ENCODE measurements around the gene PLXNC1. TPM values are rescaled to one million over a fixed set of nuclear protein-coding genes. Genes with fewer than 3 reads are reported as not detected.

Gene PLXNC1
- total and polyA plus RNA-seq, 9 of the 15 experiments (the other 6 are each of a cell fraction or from before 2014, with no cell fraction given) = 0.08 to 0.87 (median 0.28) TPM

DNA sequence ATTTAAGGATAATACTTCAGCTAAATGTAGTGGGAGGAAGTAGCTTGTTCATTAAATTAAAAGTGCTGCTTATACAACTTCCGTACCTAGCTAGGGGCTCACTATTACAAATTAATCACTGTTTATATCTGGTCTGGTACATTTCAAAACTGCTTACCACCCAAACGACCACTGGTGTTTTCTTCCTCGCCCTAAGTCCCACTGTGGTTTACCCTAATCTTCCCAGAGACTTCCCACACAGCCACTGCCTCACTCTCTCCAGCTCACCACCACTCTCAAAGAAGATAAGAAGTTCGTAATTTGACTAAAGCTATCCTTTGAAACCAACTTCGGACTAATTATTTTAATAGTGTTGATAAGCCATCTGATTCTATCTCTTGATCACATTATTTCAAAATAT, 62.6 kb downstream of the PLXNC1 start:
- Histone ChIP-seq H3K4me2 (ENCODE audit: insufficient read depth, low read length) (no peak overlapping the region), H3K4me1 (replicated peaks in 1 of 2; ENCODE audit: control insufficient read depth in 2 of 2, insufficient read depth in 2 of 2, low read length in 2 of 2) (peaks cover 0 to 9% of the 10 kb centered on the region in 2 experiments; a peak in 2 of 5 replicates), H3K36me3 (ENCODE audit: control insufficient read depth, insufficient read depth, low read length) (no peaks in the 10 kb centered on the region), H3K4me3 (no peak overlapping the region), H3K9ac (ENCODE audit: insufficient read depth in 1 of 2, low read depth in 2 of 2, low read length in 2 of 2) (no peak overlapping the region), H2AFZ (ENCODE audit: low read depth, low read length) (no peak overlapping the region), H3K9me3 (replicated peaks; ENCODE audit: control insufficient read depth, insufficient read depth, low read depth, low read length) (no peaks in the 10 kb centered on the region), H3K9me1 (ENCODE audit: control insufficient read depth, insufficient read depth, low read length) (no peaks in the 10 kb centered on the region), H4K20me1 (replicated peaks; ENCODE audit: control insufficient read depth, insufficient read depth, low read length) (no peaks in the 10 kb centered on the region), H3K27ac (ENCODE audit: extremely low read depth, low read depth, low read length) (no peak overlapping the region), H3K79me2 (ENCODE audit: control insufficient read depth, insufficient read depth, low read length) (no peaks in the 10 kb centered on the region), H3K27me3 (ENCODE audit: control insufficient read depth in 2 of 2, insufficient read depth in 2 of 2, low read length in 2 of 2) (no peaks in the 10 kb centered on the region)
- intact Hi-C loops (cut with micrococcal nuclease) (no loop called here), in situ Hi-C loops (cut with MboI) (no loop called here)
- FAIRE-seq (no peak), ATAC-seq (no peak), DNase-seq (ENCODE audit: extremely low read depth in 1 of 4, low spot score in 3 of 4) (no peak)
- TF ChIP-seq SMARCB1 (IDR thresholded peaks at IDR 0.05; ENCODE audit: insufficient read length, low read depth) (no peak), KAT2B (IDR thresholded peaks at IDR 0.05; ENCODE audit: low read depth, low read length) (no peak), PHB2 (IDR thresholded peaks at IDR 0.05; ENCODE audit: low read depth) (no peak), SMAD1 (IDR thresholded peaks at IDR 0.05; ENCODE audit: low read depth, low read length, partially characterized antibody) (no peak), PURB (CRISPR knock-in tag; IDR thresholded peaks at IDR 0.05; ENCODE audit: low read depth) (no peak), ZFX (CRISPR knock-in tag; IDR thresholded peaks at IDR 0.05) (no peak), ZNF347 (CRISPR knock-in tag; IDR thresholded peaks at IDR 0.05; ENCODE audit: low read depth) (no peak), SIN3A (IDR thresholded peaks at IDR 0.05; ENCODE audit: borderline replicate concordance in 2 of 2, control insufficient read depth in 1 of 2, low read depth in 2 of 2, low read length in 2 of 2) (no peak), ZBED1 (IDR thresholded peaks at IDR 0.05) (no peak), RFX7 (CRISPR knock-in tag; IDR thresholded peaks at IDR 0.05) (no peak), ZFP30 (CRISPR knock-in tag; IDR thresholded peaks at IDR 0.05; ENCODE audit: borderline replicate concordance) (no peak), CEBPB (tag; IDR thresholded peaks at IDR 0.05) (no peak)
- ChIA-PET POLR2A (no interaction called here), CTCF (ENCODE audit: low intra/inter-chr PET ratio) (no interaction called here)
- WGBS (ENCODE audit: insufficient coverage, low coverage, missing lambda C conversion rate) = 13% methylated on average over 5 of the region's 5 CpGs
- no TSS peak for BruUV-seq (replicated peaks)

Data from K562 (cell line).